ENCODE measurements around the gene C4A. TPM values are rescaled to one million over a fixed set of nuclear protein-coding genes. Genes with fewer than 3 reads are reported as not detected.

Gene C4A
- total RNA-seq, 1 experiment from 2014 or later, result 13.1 TPM

DNA sequence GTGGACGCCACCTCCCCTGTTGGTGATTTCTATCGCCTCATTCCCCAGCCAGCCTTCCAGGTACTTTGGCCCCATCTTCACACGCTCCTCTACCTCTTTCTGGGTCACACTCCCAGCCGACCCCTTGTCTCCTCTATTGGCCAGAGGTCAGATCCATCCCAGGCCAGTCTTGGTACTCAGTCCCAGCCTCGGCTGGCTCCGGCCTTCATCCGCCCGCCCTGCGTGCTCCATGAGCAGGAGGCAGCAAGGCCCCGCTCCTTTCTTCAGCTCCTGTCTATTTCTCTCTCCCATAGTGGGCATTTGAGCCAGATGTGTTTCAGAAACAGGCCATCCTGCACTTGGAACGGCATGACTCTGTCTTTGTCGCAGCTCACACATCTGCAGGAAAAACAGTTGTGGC lies 20.2 kb upstream of the C4A start:
- intact Hi-C loops (cut with micrococcal nuclease; ENCODE audit: unreplicated experiment), result no loop called here
- H3K36me3 Mint-ChIP-seq (ENCODE audit: insufficient read depth, unreplicated experiment), result peaks cover 72% of the 10 kb centered on the region
- H3K27me3 Mint-ChIP-seq (ENCODE audit: unreplicated experiment), result no peaks in the 10 kb centered on the region
- peaks cover 15% of the 10 kb centered on the region for H3K4me1 Mint-ChIP-seq (ENCODE audit: low read depth, unreplicated experiment)
- CTCF ChIA-PET, result interaction anchor here (0.5 to 0.6 kb wide), 2 partner anchors 405 to 1620 kb away, joined by 3 read pairs; no protein-coding TSS in a partner anchor
- no peak overlapping the region for H3K27ac Mint-ChIP-seq (ENCODE audit: unreplicated experiment)
- DNase-seq, result no peak
- H3K9me3 Mint-ChIP-seq (ENCODE audit: low read depth, unreplicated experiment), result no peaks in the 10 kb centered on the region
- H3K4me3 Mint-ChIP-seq (ENCODE audit: low read depth, unreplicated experiment), result no peak overlapping the region
- BruUV-seq (replicated peaks), result no TSS peak
- TF ChIP-seq, protein P1, sequence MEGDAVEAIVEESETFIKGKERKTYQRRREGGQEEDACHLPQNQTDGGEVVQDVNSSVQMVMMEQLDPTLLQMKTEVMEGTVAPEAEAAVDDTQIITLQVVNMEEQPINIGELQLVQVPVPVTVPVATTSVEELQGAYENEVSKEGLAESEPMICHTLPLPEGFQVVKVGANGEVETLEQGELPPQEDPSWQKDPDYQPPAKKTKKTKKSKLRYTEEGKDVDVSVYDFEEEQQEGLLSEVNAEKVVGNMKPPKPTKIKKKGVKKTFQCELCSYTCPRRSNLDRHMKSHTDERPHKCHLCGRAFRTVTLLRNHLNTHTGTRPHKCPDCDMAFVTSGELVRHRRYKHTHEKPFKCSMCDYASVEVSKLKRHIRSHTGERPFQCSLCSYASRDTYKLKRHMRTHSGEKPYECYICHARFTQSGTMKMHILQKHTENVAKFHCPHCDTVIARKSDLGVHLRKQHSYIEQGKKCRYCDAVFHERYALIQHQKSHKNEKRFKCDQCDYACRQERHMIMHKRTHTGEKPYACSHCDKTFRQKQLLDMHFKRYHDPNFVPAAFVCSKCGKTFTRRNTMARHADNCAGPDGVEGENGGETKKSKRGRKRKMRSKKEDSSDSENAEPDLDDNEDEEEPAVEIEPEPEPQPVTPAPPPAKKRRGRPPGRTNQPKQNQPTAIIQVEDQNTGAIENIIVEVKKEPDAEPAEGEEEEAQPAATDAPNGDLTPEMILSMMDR (IDR thresholded peaks at IDR 0.05; ENCODE audit: unreplicated experiment), result no peak

DNA sequence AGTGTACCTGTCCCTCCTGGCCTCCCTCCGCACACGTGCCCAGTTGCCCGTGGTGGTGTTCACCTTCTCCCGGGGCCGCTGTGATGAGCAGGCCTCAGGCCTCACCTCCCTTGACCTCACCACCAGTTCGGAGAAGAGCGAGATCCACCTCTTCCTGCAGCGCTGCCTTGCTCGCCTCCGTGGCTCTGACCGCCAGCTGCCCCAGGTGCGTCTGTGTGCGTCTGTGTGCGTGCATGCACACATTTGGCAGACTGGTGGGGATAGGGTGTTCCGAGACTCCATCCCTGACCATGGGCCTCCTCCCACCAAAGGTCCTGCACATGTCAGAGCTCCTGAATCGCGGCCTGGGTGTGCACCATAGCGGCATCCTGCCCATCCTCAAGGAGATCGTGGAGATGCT lies 17.9 kb upstream of the C4A start:
- TF ChIP-seq, protein P1 (IDR thresholded peaks at IDR 0.05; ENCODE audit: unreplicated experiment), result no peak
- DNase-seq, result no peak
- Mint-ChIP-seq H3K4me3 (ENCODE audit: low read depth, unreplicated experiment) (no peak overlapping the region), H3K36me3 (ENCODE audit: insufficient read depth, unreplicated experiment) (peaks cover 66% of the 10 kb centered on the region), H3K27me3 (ENCODE audit: unreplicated experiment) (no peaks in the 10 kb centered on the region), H3K4me1 (ENCODE audit: low read depth, unreplicated experiment) (no peaks in the 10 kb centered on the region), H3K27ac (ENCODE audit: unreplicated experiment) (no peak overlapping the region), H3K9me3 (ENCODE audit: low read depth, unreplicated experiment) (no peaks in the 10 kb centered on the region)
- intact Hi-C loops (cut with micrococcal nuclease; ENCODE audit: unreplicated experiment), result no loop called here
- no TSS peak for BruUV-seq (replicated peaks)
- CTCF ChIA-PET, result no interaction called here

DNA sequence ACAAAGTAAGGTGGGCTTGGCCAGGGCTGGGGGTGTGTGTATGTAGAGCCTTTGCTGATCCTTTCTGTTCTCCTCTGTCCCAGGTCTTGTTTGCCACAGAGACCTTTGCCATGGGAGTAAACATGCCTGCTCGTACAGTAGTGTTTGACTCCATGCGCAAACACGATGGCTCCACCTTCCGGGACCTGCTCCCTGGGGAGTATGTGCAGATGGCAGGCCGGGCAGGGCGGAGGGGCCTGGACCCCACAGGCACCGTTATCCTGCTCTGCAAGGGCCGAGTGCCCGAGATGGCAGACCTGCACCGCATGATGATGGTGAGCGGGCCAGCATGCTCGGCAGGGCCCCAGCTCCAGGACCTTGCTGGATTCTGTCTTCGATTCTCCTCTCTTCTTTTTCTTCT lies 16.2 kb upstream of the C4A start:
- H3K9me3 Mint-ChIP-seq (ENCODE audit: low read depth, unreplicated experiment), result no peaks in the 10 kb centered on the region
- H3K36me3 Mint-ChIP-seq (ENCODE audit: insufficient read depth, unreplicated experiment), result peaks cover 67% of the 10 kb centered on the region
- peaks cover 10% of the 10 kb centered on the region for H3K4me1 Mint-ChIP-seq (ENCODE audit: low read depth, unreplicated experiment)
- DNase-seq, result no peak
- H3K27ac Mint-ChIP-seq (ENCODE audit: unreplicated experiment), result no peak overlapping the region
- H3K27me3 Mint-ChIP-seq (ENCODE audit: unreplicated experiment), result no peaks in the 10 kb centered on the region
- intact Hi-C loops (cut with micrococcal nuclease; ENCODE audit: unreplicated experiment), result no loop called here
- no peak overlapping the region for H3K4me3 Mint-ChIP-seq (ENCODE audit: low read depth, unreplicated experiment)
- BruUV-seq (replicated peaks), result no TSS peak
- TF ChIP-seq, protein P1 (IDR thresholded peaks at IDR 0.05; ENCODE audit: unreplicated experiment), result no peak
- CTCF ChIA-PET, result no interaction called here

DNA sequence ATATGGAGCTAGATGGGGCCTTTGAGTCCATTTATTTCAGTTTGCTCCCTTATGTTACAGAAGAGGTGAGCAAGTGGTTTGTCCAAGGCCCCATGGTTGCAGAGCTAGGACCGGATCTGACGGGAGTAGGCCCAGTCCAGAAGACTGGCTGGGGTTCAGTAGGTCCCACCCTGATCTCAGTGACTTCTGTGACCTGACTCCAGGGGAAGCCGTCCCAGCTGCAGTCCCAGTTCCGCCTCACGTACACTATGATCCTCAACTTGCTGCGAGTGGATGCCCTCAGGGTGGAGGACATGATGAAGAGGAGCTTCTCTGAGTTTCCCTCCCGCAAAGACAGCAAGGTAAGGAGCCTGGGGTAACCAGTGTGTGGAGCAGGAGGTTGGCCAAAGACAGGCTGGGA lies 15.4 kb upstream of the C4A start:
- DNase-seq, result no peak
- CTCF ChIA-PET, result no interaction called here
- Mint-ChIP-seq H3K27me3 (ENCODE audit: unreplicated experiment) (no peaks in the 10 kb centered on the region), H3K4me3 (ENCODE audit: low read depth, unreplicated experiment) (no peak overlapping the region), H3K4me1 (ENCODE audit: low read depth, unreplicated experiment) (peaks cover 10% of the 10 kb centered on the region), H3K36me3 (ENCODE audit: insufficient read depth, unreplicated experiment) (peaks cover 67% of the 10 kb centered on the region), H3K27ac (ENCODE audit: unreplicated experiment) (no peak overlapping the region), H3K9me3 (ENCODE audit: low read depth, unreplicated experiment) (no peaks in the 10 kb centered on the region)
- BruUV-seq (replicated peaks), result no TSS peak
- TF ChIP-seq, protein P1 (IDR thresholded peaks at IDR 0.05; ENCODE audit: unreplicated experiment), result no peak
- intact Hi-C loops (cut with micrococcal nuclease; ENCODE audit: unreplicated experiment), result no loop called here

Measured in Calu3 (cell line).